ENCODE results near the gene NRDE2.

NRDE2 gene

DNA sequence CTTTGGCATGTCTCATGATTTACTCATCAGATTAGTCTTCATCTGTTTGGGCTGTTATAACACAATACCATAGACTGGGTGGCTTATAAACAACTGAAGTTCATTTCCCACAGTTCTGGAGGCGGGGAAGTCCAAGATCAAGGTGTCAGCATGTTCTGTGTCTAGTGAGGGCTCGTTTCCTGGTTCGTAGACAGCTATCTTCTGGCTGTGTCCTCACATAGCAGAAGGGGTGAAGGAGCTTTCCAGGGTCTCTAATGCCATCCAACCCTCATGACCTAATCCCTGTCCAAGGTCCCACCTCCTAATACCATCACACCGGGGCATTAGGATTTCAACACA lies 30.8 kb upstream of the NRDE2 start:
- Histone ChIP-seq H3K9ac (ENCODE audit: low read depth in 1 of 2, low read length in 2 of 2) (no peak overlapping the region), H3K27me3 (ENCODE audit: control insufficient read depth in 1 of 2, insufficient read depth in 2 of 2, low read length in 2 of 2) (no peaks in the 10 kb centered on the region), H3K9me3 (ENCODE audit: control insufficient read depth in 1 of 2, low read length in 2 of 2) (no peaks in the 10 kb centered on the region), H3K27ac (ENCODE audit: low read depth, low read length) (no peak overlapping the region), H3K4me1 (ENCODE audit: control insufficient read depth in 1 of 2, insufficient read depth in 2 of 2, low read length in 2 of 2) (peaks cover 0 to 5% of the 10 kb centered on the region in 2 donors), H3K4me3 (ENCODE audit: low read depth in 1 of 2, low read length in 2 of 2) (no peak overlapping the region), H3K36me3 (ENCODE audit: control insufficient read depth in 1 of 2, insufficient read depth in 2 of 2, low read length in 2 of 2) (no peaks in the 10 kb centered on the region)

GRCh38 chr14:90361865-90362557 lies 30.3 kb upstream of the NRDE2 start:
- peaks cover 0 to 5% of the 10 kb centered on the region in 2 donors for H3K4me1 ChIP-seq (ENCODE audit: control insufficient read depth in 1 of 2, insufficient read depth in 2 of 2, low read length in 2 of 2)
- H3K9ac ChIP-seq (ENCODE audit: low read depth in 1 of 2, low read length in 2 of 2), result no peak overlapping the region
- H3K36me3 ChIP-seq (ENCODE audit: control insufficient read depth in 1 of 2, insufficient read depth in 2 of 2, low read length in 2 of 2), result no peaks in the 10 kb centered on the region
- no peak overlapping the region for H3K27ac ChIP-seq (ENCODE audit: low read depth, low read length)
- H3K9me3 ChIP-seq (ENCODE audit: control insufficient read depth in 1 of 2, low read length in 2 of 2), result no peaks in the 10 kb centered on the region
- H3K4me3 ChIP-seq (ENCODE audit: low read depth in 1 of 2, low read length in 2 of 2), result no peak overlapping the region
- no peaks in the 10 kb centered on the region for H3K27me3 ChIP-seq (ENCODE audit: control insufficient read depth in 1 of 2, insufficient read depth in 2 of 2, low read length in 2 of 2)

- Histone ChIP-seq H3K9ac (ENCODE audit: low read depth in 1 of 2, low read length in 2 of 2) (no peak overlapping the region), H3K4me1 (ENCODE audit: control insufficient read depth in 1 of 2, insufficient read depth in 2 of 2, low read length in 2 of 2) (peaks cover 4 to 12% of the 10 kb centered on the region in 2 donors), H3K27me3 (ENCODE audit: control insufficient read depth in 1 of 2, insufficient read depth in 2 of 2, low read length in 2 of 2) (no peaks in the 10 kb centered on the region), H3K36me3 (ENCODE audit: control insufficient read depth in 1 of 2, insufficient read depth in 2 of 2, low read length in 2 of 2) (no peaks in the 10 kb centered on the region), H3K9me3 (ENCODE audit: control insufficient read depth in 1 of 2, low read length in 2 of 2) (no peaks in the 10 kb centered on the region), H3K27ac (ENCODE audit: low read depth, low read length) (no peak overlapping the region), H3K4me3 (ENCODE audit: low read depth in 1 of 2, low read length in 2 of 2) (no peak overlapping the region)
Measured at GRCh38 chr14:90358359-90358758, 26.6 kb upstream of the NRDE2 start.

DNA sequence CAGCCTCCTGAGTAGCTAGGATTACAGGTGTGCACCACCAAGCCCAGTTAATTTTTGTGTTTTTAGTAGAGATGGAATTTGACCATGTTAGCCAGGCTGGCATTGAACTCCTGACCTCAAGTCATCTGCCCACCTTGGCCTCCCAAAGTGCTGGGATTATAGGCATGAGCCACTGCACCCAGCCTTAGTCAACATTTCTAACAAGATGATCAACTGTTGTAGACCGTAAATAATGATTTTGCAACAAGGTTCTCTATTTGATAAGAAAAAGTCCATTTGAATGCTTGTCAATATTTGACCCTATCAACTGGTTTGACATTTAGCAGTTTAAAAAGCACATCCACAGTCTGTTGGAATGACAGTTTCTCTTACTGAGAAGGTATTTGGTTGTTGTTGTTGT lies 25.2 kb upstream of the NRDE2 start:
- Histone ChIP-seq H3K9ac (ENCODE audit: low read depth in 1 of 2, low read length in 2 of 2) (no peak overlapping the region), H3K27ac (ENCODE audit: low read depth, low read length) (no peak overlapping the region), H3K36me3 (ENCODE audit: control insufficient read depth in 1 of 2, insufficient read depth in 2 of 2, low read length in 2 of 2) (no peaks in the 10 kb centered on the region), H3K4me1 (ENCODE audit: control insufficient read depth in 1 of 2, insufficient read depth in 2 of 2, low read length in 2 of 2) (peaks cover 4 to 7% of the 10 kb centered on the region in 2 donors), H3K9me3 (ENCODE audit: control insufficient read depth in 1 of 2, low read length in 2 of 2) (no peaks in the 10 kb centered on the region), H3K4me3 (ENCODE audit: low read depth in 1 of 2, low read length in 2 of 2) (no peak overlapping the region), H3K27me3 (ENCODE audit: control insufficient read depth in 1 of 2, insufficient read depth in 2 of 2, low read length in 2 of 2) (no peaks in the 10 kb centered on the region)

DNA sequence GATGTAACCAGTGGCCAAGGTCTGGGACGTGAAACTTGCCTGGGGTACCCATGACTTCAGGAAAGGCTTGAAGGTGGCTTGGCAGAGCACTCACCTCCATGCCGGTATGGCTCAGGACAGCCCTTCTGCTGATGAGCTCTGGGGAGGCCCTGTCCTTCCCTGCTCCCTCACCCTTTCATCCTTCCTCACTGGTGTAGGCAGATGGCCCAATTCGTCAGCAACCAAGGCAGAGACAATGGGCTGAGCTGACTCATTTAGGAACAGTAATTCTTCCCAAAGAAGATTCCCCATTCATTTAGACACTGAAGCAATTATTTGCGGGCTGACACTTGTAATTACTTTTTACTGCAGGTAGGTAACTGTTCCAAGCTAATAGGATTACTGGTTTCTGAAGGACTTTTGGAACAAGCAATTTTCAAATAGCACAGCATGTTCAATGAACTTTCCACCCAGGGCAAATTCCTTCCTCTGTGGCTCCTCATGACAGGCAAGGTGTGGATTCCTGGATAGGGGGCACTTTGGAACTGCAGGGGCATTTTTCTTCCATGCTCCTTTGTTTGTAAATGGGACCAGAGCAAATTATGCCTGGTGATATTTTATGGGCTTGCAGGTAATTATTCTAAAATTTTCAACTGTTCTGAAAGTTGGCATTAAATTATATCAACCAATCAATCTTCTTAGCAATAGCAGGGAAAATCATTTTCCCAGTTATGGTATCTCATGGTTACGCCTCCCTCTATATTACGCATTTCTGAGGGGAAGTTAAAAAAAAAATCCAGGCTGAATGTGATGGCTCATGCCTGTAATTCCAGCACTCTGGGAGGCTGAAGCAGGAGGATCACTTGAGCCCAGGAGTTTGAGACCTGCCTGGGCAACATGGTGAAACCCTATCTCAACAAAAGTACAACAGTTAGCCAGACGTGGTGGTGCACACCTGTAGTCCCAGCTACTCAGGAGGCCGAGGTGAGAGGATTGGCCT lies 24.1 kb upstream of the NRDE2 start:
- peaks cover 4 to 7% of the 10 kb centered on the region in 2 donors for H3K4me1 ChIP-seq (ENCODE audit: control insufficient read depth in 1 of 2, insufficient read depth in 2 of 2, low read length in 2 of 2)
- H3K27me3 ChIP-seq (ENCODE audit: control insufficient read depth in 1 of 2, insufficient read depth in 2 of 2, low read length in 2 of 2), result no peaks in the 10 kb centered on the region
- H3K4me3 ChIP-seq (ENCODE audit: low read depth in 1 of 2, low read length in 2 of 2), result no peak overlapping the region
- H3K36me3 ChIP-seq (ENCODE audit: control insufficient read depth in 1 of 2, insufficient read depth in 2 of 2, low read length in 2 of 2), result no peaks in the 10 kb centered on the region
- H3K9ac ChIP-seq (ENCODE audit: low read depth in 1 of 2, low read length in 2 of 2), result no peak overlapping the region
- H3K9me3 ChIP-seq (ENCODE audit: control insufficient read depth in 1 of 2, low read length in 2 of 2), result no peaks in the 10 kb centered on the region
- peak overlapping the region; percentile 25 for H3K27ac ChIP-seq (ENCODE audit: low read depth, low read length)

GRCh38 chr14:90354551-90355298 lies 23.0 kb upstream of the NRDE2 start:
- no peaks in the 10 kb centered on the region for H3K9me3 ChIP-seq (ENCODE audit: control insufficient read depth in 1 of 2, low read length in 2 of 2)
- H3K4me3 ChIP-seq (ENCODE audit: low read depth in 1 of 2, low read length in 2 of 2), result no peak overlapping the region

GRCh38 chr14:90349739-90350138 lies 18.0 kb upstream of the NRDE2 start:
- Histone ChIP-seq H3K4me1 (ENCODE audit: control insufficient read depth in 1 of 2, insufficient read depth in 2 of 2, low read length in 2 of 2) (peaks cover 4% of the 10 kb centered on the region in 2 donors), H3K4me3 (ENCODE audit: low read depth in 1 of 2, low read length in 2 of 2) (no peak overlapping the region)

More at GRCh38 chr14:90354551-90355298, 23.0 kb upstream of the NRDE2 start:
- Histone ChIP-seq H3K9ac (ENCODE audit: low read depth in 1 of 2, low read length in 2 of 2) (no peak overlapping the region), H3K27ac (ENCODE audit: low read depth, low read length) (no peak overlapping the region), H3K27me3 (ENCODE audit: control insufficient read depth in 1 of 2, insufficient read depth in 2 of 2, low read length in 2 of 2) (no peaks in the 10 kb centered on the region), H3K36me3 (ENCODE audit: control insufficient read depth in 1 of 2, insufficient read depth in 2 of 2, low read length in 2 of 2) (no peaks in the 10 kb centered on the region), H3K4me1 (ENCODE audit: control insufficient read depth in 1 of 2, insufficient read depth in 2 of 2, low read length in 2 of 2) (peaks cover 4 to 7% of the 10 kb centered on the region in 2 donors)

GRCh38 chr14:90348270-90348669 lies 16.5 kb upstream of the NRDE2 start:
- no peak overlapping the region for H3K4me3 ChIP-seq (ENCODE audit: low read depth in 1 of 2, low read length in 2 of 2)
- no peak overlapping the region for H3K27ac ChIP-seq (ENCODE audit: low read depth, low read length)
- H3K36me3 ChIP-seq (ENCODE audit: control insufficient read depth in 1 of 2, insufficient read depth in 2 of 2, low read length in 2 of 2), result no peaks in the 10 kb centered on the region
- no peaks in the 10 kb centered on the region for H3K9me3 ChIP-seq (ENCODE audit: control insufficient read depth in 1 of 2, low read length in 2 of 2)
- H3K27me3 ChIP-seq (ENCODE audit: control insufficient read depth in 1 of 2, insufficient read depth in 2 of 2, low read length in 2 of 2), result no peaks in the 10 kb centered on the region
- H3K4me1 ChIP-seq (ENCODE audit: control insufficient read depth in 1 of 2, insufficient read depth in 2 of 2, low read length in 2 of 2), result peaks cover 4% of the 10 kb centered on the region in 2 donors
- no peak overlapping the region for H3K9ac ChIP-seq (ENCODE audit: low read depth in 1 of 2, low read length in 2 of 2)

More at GRCh38 chr14:90349739-90350138, 18.0 kb upstream of the NRDE2 start:
- H3K36me3 ChIP-seq (ENCODE audit: control insufficient read depth in 1 of 2, insufficient read depth in 2 of 2, low read length in 2 of 2), result no peaks in the 10 kb centered on the region
- H3K27me3 ChIP-seq (ENCODE audit: control insufficient read depth in 1 of 2, insufficient read depth in 2 of 2, low read length in 2 of 2), result no peaks in the 10 kb centered on the region
- H3K27ac ChIP-seq (ENCODE audit: low read depth, low read length), result no peak overlapping the region
- H3K9me3 ChIP-seq (ENCODE audit: control insufficient read depth in 1 of 2, low read length in 2 of 2), result no peaks in the 10 kb centered on the region
- H3K9ac ChIP-seq (ENCODE audit: low read depth in 1 of 2, low read length in 2 of 2), result no peak overlapping the region

DNA sequence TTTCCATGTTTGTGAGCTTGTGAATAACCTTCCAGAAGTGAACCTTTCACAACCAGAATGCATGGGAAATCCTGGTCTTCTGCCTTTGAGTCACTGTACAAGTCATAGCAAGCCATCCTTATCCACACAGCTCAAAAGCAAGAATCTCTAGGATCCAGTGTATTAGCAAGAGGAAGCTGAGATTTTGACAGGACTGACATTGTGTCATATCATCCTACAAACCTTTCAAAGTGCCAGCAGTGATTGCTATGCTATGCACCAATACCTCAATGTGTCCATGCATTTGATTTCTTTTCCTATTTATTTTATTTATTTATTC lies 13.5 kb upstream of the NRDE2 start:
- no peaks in the 10 kb centered on the region for H3K9me3 ChIP-seq (ENCODE audit: control insufficient read depth in 1 of 2, low read length in 2 of 2)
- no peaks in the 10 kb centered on the region for H3K36me3 ChIP-seq (ENCODE audit: control insufficient read depth in 1 of 2, insufficient read depth in 2 of 2, low read length in 2 of 2)
- no peak overlapping the region for H3K4me3 ChIP-seq (ENCODE audit: low read depth in 1 of 2, low read length in 2 of 2)
- H3K27ac ChIP-seq (ENCODE audit: low read depth, low read length), result no peak overlapping the region
- H3K9ac ChIP-seq (ENCODE audit: low read depth in 1 of 2, low read length in 2 of 2), result no peak overlapping the region
- H3K27me3 ChIP-seq (ENCODE audit: control insufficient read depth in 1 of 2, insufficient read depth in 2 of 2, low read length in 2 of 2), result no peaks in the 10 kb centered on the region
- H3K4me1 ChIP-seq (ENCODE audit: control insufficient read depth in 1 of 2, insufficient read depth in 2 of 2, low read length in 2 of 2), result peaks cover 4% of the 10 kb centered on the region in 2 donors
